ENCODE measurements around the gene MRPL55.

GRCh38 chr1:228134591-228134990, 25.5 kb upstream of the MRPL55 start:
- TF ChIP-seq EZH2 (IDR thresholded peaks at IDR 0.05; ENCODE audit: insufficient read depth, poor library complexity, severe bottlenecking) = no peak
- no peak for TF ChIP-seq EZH2phosphoT487 (IDR thresholded peaks at IDR 0.05; ENCODE audit: insufficient read depth, low read depth)
